HEK293T (cell line): ENCODE measurements around the gene METTL25B.

Experiments used
- BHLHE40 ChIP-seq: fragments of 450-650 bp; IDR thresholded peaks from 2 replicates; pipeline ENCODE4 v1.6.1; 2016; ENCODE audit warnings: mild to moderate bottlenecking, moderate library complexity, borderline replicate concordance
- CTBP1 ChIP-seq: fragments of 450-650 bp; IDR thresholded peaks from 2 replicates; pipeline ENCODE4 v1.6.1; 2016; ENCODE audit warnings: borderline replicate concordance
- ELF4 ChIP-seq: fragments of 450-650 bp; IDR thresholded peaks from 2 replicates; pipeline ENCODE4 v1.6.1; 2017; ENCODE audit warnings: antibody characterized with exemption
- FOXA1 ChIP-seq: fragments of 450-650 bp; IDR thresholded peaks from 2 replicates; pipeline ENCODE4 v1.6.1; 2016; ENCODE audit warnings: mild to moderate bottlenecking
- FOXM1 ChIP-seq: fragments of 450-650 bp; IDR thresholded peaks from 2 replicates; pipeline ENCODE4 v1.6.1; 2017; ENCODE audit warnings: mild to moderate bottlenecking, borderline replicate concordance
- SP1 ChIP-seq: fragments of 450-650 bp; IDR thresholded peaks from 2 replicates; pipeline ENCODE4 v1.6.1; 2017

DNA sequence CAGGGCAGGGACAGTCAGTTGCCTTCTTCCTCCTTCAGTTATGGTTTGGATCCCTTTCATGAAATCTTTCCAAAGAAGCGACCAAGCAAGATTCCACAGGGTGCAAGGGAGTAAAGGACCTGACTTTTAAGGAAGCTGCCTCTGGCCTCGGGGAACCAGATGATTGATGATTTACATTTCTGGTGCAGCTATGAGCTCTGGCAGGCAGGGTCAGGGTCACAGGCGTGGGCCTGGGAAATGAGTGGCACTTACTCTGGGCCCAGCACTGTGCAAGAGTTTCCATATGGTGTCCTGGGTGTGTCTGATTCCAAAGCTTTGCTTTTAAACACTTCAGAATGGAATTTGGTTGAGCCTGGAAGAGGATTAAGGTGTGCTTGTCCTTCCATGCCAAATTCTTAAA, 15.6 kb upstream of the METTL25B start:
- TF ChIP-seq SP1, result no peak
- no peak for TF ChIP-seq ELF4
- TF ChIP-seq CTBP1, result no peak
- no peak for TF ChIP-seq FOXA1
- no peak for TF ChIP-seq BHLHE40
- TF ChIP-seq FOXM1, result no peak
